H1 (cell line): ENCODE data around the gene ADRA2C. TPM values are rescaled to one million over a fixed set of nuclear protein-coding genes. Genes with fewer than 3 reads are reported as not detected.
A peak's percentile ranks its signal among the peaks of the same experiment; 100 is the strongest.

Experiments used
- CTCF ChIA-PET: fragments of 300-600 bp; sonication (Branson Sonifier 250); formaldehyde crosslinking; loops from one replicate; lab custom pipeline; 2021; ENCODE audit not compliant: partially characterized antibody; lab: Charles Lee
- POLR2A ChIA-PET: fragments of 300-600 bp; sonication (Branson Sonifier 250); formaldehyde crosslinking; loops from one replicate; lab custom pipeline; 2021; ENCODE audit warnings: inconsistent platforms; ENCODE audit not compliant: partially characterized antibody; lab: Charles Lee
- DNase-seq, 2 experiments: peaks; one replicate each; pipeline versions ENCODE4 v3.0.0 to v3.0.0-alpha.2; 2010 to 2022; ENCODE audit warnings: low spot score in 2 of 2, low read depth in 1 of 2, mixed read lengths in 1 of 2
- FAIRE-seq: peaks from 2 replicates; lab custom pipeline; 2011; peaks lifted over from hg19 to GRCh38; lab: Jason Lieb, UNC
- H2AFZ ChIP-seq: 2 replicates; pipeline ENCODE4 v1.8.1; 2012; ENCODE audit warnings: low read length, inconsistent platforms
- H2AK5ac ChIP-seq: 2 replicates; pipeline ENCODE4 v1.6.1; 2013; ENCODE audit warnings: low read depth, low read length
- H2BK120ac ChIP-seq: replicated peaks from 2 replicates; pipeline ENCODE3; 2013; ENCODE audit warnings: low read depth, low read length, inconsistent platforms
- H2BK12ac ChIP-seq: 2 replicates; pipeline ENCODE4 v1.6.1; 2013; ENCODE audit warnings: low read depth, low read length
- H2BK15ac ChIP-seq: 2 replicates; pipeline ENCODE4 v1.6.1; 2013; ENCODE audit warnings: low read length
- H2BK20ac ChIP-seq: 2 replicates; pipeline ENCODE4 v1.6.1; 2013; ENCODE audit warnings: low read length
- H2BK5ac ChIP-seq: 2 replicates; pipeline ENCODE4 v1.6.1; 2013; ENCODE audit warnings: low read depth, low read length
- H3K14ac ChIP-seq: 2 replicates; pipeline ENCODE4 v1.6.1; 2013; ENCODE audit warnings: inconsistent platforms; ENCODE audit not compliant: insufficient read length
- H3K18ac ChIP-seq: 2 replicates; pipeline ENCODE4 v1.6.1; 2013; ENCODE audit warnings: low read length; ENCODE audit errors: extremely low read depth
- H3K23ac ChIP-seq: 2 replicates; pipeline ENCODE4 v1.6.1; 2013; ENCODE audit warnings: inconsistent platforms; ENCODE audit not compliant: insufficient read length
- H3K23me2 ChIP-seq: 2 replicates; pipeline ENCODE4 v1.6.1; 2013; ENCODE audit warnings: low read depth, low read length
- H3K27ac ChIP-seq: 2 replicates; pipeline ENCODE4 v1.6.1; 2011; ENCODE audit warnings: low read depth, low read length, inconsistent platforms
- H3K27me3 ChIP-seq, 4 experiments: replicated peaks in 1 of 4; 1 replicate in 1 of 4; 2 replicates in 3 of 4; pipeline versions ENCODE4 v1.6.1 to v1.8.1; 2011 to 2013; ENCODE audit warnings: low read length in 3 of 4, mild to moderate bottlenecking in 3 of 4, inconsistent platforms in 2 of 4, mixed read lengths in 2 of 4, moderate library complexity in 1 of 4; ENCODE audit not compliant: control insufficient read depth in 3 of 4, insufficient read depth in 3 of 4; ENCODE audit errors: extremely low read depth in 1 of 4
- H3K36me3 ChIP-seq, 4 experiments: 2 replicates each; pipeline versions ENCODE4 v1.6.1 to v1.8.1; 2011 to 2013; ENCODE audit warnings: mild to moderate bottlenecking in 4 of 4, low read length in 3 of 4, moderate library complexity in 2 of 4, control low read depth in 1 of 4, inconsistent platforms in 1 of 4; ENCODE audit not compliant: insufficient read depth in 4 of 4, control insufficient read depth in 2 of 4
- H3K4ac ChIP-seq: replicated peaks from 2 replicates; pipeline ENCODE3; 2013; ENCODE audit warnings: low read length, low read depth, mixed read lengths, inconsistent platforms; ENCODE audit not compliant: insufficient read length
- H3K4me1 ChIP-seq, 4 experiments: replicated peaks in 1 of 4; 1 replicate in 1 of 4; 2 replicates in 3 of 4; pipeline versions ENCODE4 v1.6.1 to v1.8.1; 2011 to 2013; ENCODE audit warnings: low read length in 3 of 4, inconsistent platforms in 2 of 4, mixed read lengths in 1 of 4; ENCODE audit not compliant: insufficient read depth in 4 of 4, control insufficient read depth in 3 of 4
- H3K4me2 ChIP-seq, 2 experiments: 2 replicates each; pipeline versions ENCODE4 v1.6.1 to v1.8.1; 2011 to 2013; ENCODE audit warnings: low read depth in 2 of 2, low read length in 2 of 2, control low read depth in 1 of 2, inconsistent platforms in 1 of 2, mild to moderate bottlenecking in 1 of 2; ENCODE audit not compliant: insufficient read depth in 1 of 2
- H3K4me3 ChIP-seq, 4 experiments: fragments of 200-600, 300-600 bp in 1 of 4; sonication (generic), shearing (Covaris generic), sonication (Bioruptor Twin) in 1 of 4; 2 replicates each; pipeline versions ENCODE4 v1.5.1 to v1.8.1; 2011 to 2016; ENCODE audit warnings: low read length in 4 of 4, low read depth in 3 of 4, control low read depth in 2 of 4, inconsistent platforms in 2 of 4, mild to moderate bottlenecking in 2 of 4, mixed read lengths in 1 of 4, moderate library complexity in 1 of 4; ENCODE audit not compliant: insufficient read depth in 2 of 4; ENCODE audit errors: extremely low read depth in 1 of 4
- H3K56ac ChIP-seq: replicated peaks from 2 replicates; pipeline ENCODE3; 2013; ENCODE audit warnings: low read depth, mild to moderate bottlenecking, mixed read lengths, low read length, inconsistent platforms; ENCODE audit not compliant: insufficient read length
- H3K79me1 ChIP-seq: 2 replicates; pipeline ENCODE4 v1.6.1; 2013; ENCODE audit warnings: low read depth, low read length, control low read depth
- H3K79me2 ChIP-seq, 2 experiments: 2 replicates each; pipeline versions ENCODE4 v1.6.1 to v1.8.1; 2012 to 2013; ENCODE audit warnings: low read length in 2 of 2, mild to moderate bottlenecking in 2 of 2, inconsistent platforms in 1 of 2; ENCODE audit not compliant: insufficient read depth in 2 of 2, control insufficient read depth in 1 of 2
- H3K9ac ChIP-seq, 4 experiments: replicated peaks in 1 of 4; 1 replicate in 1 of 4; 2 replicates in 3 of 4; pipeline versions ENCODE4 v1.6.1 to v1.8.1; 2011 to 2013; ENCODE audit warnings: low read depth in 3 of 4, low read length in 3 of 4, control low read depth in 2 of 4, mild to moderate bottlenecking in 2 of 4, moderate library complexity in 2 of 4, inconsistent platforms in 1 of 4; ENCODE audit errors: extremely low read depth in 1 of 4
- H3K9me3 ChIP-seq, 2 experiments: 2 replicates each; pipeline versions ENCODE4 v1.6.1 to v1.8.1; 2012 to 2013; ENCODE audit warnings: mild to moderate bottlenecking in 2 of 2, moderate library complexity in 2 of 2, control low read depth in 1 of 2, inconsistent platforms in 1 of 2, low read depth in 1 of 2, low read length in 1 of 2, mixed read lengths in 1 of 2; ENCODE audit not compliant: insufficient read depth in 2 of 2
- H4K20me1 ChIP-seq, 2 experiments: replicated peaks in 1 of 2; 2 replicates each; pipeline versions ENCODE3 to v1.8.1; 2011 to 2013; ENCODE audit warnings: inconsistent platforms in 2 of 2, low read length in 2 of 2, mild to moderate bottlenecking in 1 of 2; ENCODE audit not compliant: insufficient read depth in 2 of 2, control insufficient read depth in 1 of 2
- H4K5ac ChIP-seq: 2 replicates; pipeline ENCODE4 v1.6.1; 2013; ENCODE audit warnings: low read length, low read depth, mixed read lengths, inconsistent platforms; ENCODE audit not compliant: insufficient read length
- H4K8ac ChIP-seq: 2 replicates; pipeline ENCODE4 v1.8.0; 2013; ENCODE audit warnings: mild to moderate bottlenecking, moderate library complexity, low read length, inconsistent platforms; ENCODE audit not compliant: insufficient read depth; ENCODE audit errors: extremely low read depth
- H4K91ac ChIP-seq: replicated peaks from 2 replicates; pipeline ENCODE3; 2013; ENCODE audit warnings: low read length, mixed read lengths, inconsistent platforms; ENCODE audit not compliant: insufficient read length
- BCL11A ChIP-seq, 2 experiments: IDR thresholded peaks; one replicate each; pipeline ENCODE4 v1.6.1; 2011; ENCODE audit warnings: low read depth in 2 of 2, low read length in 2 of 2, mild to moderate bottlenecking in 2 of 2
- CEBPB ChIP-seq: IDR thresholded peaks from 2 replicates; pipeline ENCODE4 v1.6.1; 2012; ENCODE audit warnings: low read depth, low read length
- CREB1 ChIP-seq: IDR thresholded peaks from 2 replicates; pipeline ENCODE4 v1.6.1; 2012; ENCODE audit warnings: inconsistent platforms
- CTBP2 ChIP-seq: IDR thresholded peaks from 2 replicates; pipeline ENCODE4 v1.7.0; 2011; ENCODE audit warnings: borderline replicate concordance, mild to moderate bottlenecking, moderate library complexity, mixed read lengths, low read length; ENCODE audit not compliant: insufficient read depth, insufficient read length
- GTF2F1 ChIP-seq: IDR thresholded peaks from 2 replicates; pipeline ENCODE4 v1.6.1; 2012; ENCODE audit warnings: low read depth, low read length, improper control_type of control experiment, borderline replicate concordance
- HDAC6 ChIP-seq: IDR thresholded peaks from one replicate; pipeline ENCODE4 v1.7.1; 2012; ENCODE audit warnings: low read depth, mild to moderate bottlenecking, inconsistent platforms, low read length, moderate library complexity
- JUN ChIP-seq: IDR thresholded peaks from 2 replicates; pipeline ENCODE4 v1.6.1; 2011; ENCODE audit warnings: low read depth, mild to moderate bottlenecking, improper control_type of control experiment, low read length
- KDM1A ChIP-seq: fragments of 200-600, 300-600 bp; sonication (generic); IDR thresholded peaks from 2 replicates; pipeline ENCODE4 v1.7.1; 2016; ENCODE audit warnings: mild to moderate bottlenecking, low read length, borderline replicate concordance
- KDM4A ChIP-seq: IDR thresholded peaks from one replicate; pipeline ENCODE4 v1.7.1; 2012; ENCODE audit warnings: low read depth, mild to moderate bottlenecking, moderate library complexity, low read length, inconsistent platforms; ENCODE audit not compliant: severe bottlenecking
- NANOG ChIP-seq: IDR thresholded peaks from 2 replicates; pipeline ENCODE4 v1.6.1; 2011; ENCODE audit warnings: low read length, low read depth, mild to moderate bottlenecking, inconsistent platforms; ENCODE audit not compliant: insufficient read depth, poor library complexity, severe bottlenecking
- POU5F1 ChIP-seq: IDR thresholded peaks from 2 replicates; pipeline ENCODE4 v1.6.1; 2011; ENCODE audit warnings: low read depth, mild to moderate bottlenecking, low read length, moderate library complexity
- TAF7 ChIP-seq: optimal IDR thresholded peaks from 2 replicates; pipeline ENCODE3; 2011; ENCODE audit warnings: low read depth, mild to moderate bottlenecking, inconsistent platforms, low read length, moderate library complexity, borderline replicate concordance
- WGBS, 2 experiments: shearing (Covaris generic) in 1 of 2; methylation state at CpG; one replicate each; pipeline versions ENCODE4 v1.1.6 to v1.1.7; 2013 to 2015; ENCODE audit warnings: low lambda C conversion rate in 2 of 2, mixed read lengths in 2 of 2, inconsistent platforms in 1 of 2, low coverage in 1 of 2, missing lambda C conversion rate in 1 of 2; ENCODE audit not compliant: insufficient replicate concordance in 2 of 2, insufficient coverage in 1 of 2, insufficient read length in 1 of 2; ENCODE audit errors: extremely low coverage in 1 of 2, missing lambda C conversion rate in 1 of 2; 5-methylcytosine and 5-hydroxymethylcytosine counted together
- polyA plus RNA-seq, 7 experiments: library from polyadenylated mRNA; depleted of rRNA in 3 of 7; stranded (reverse) in 5 of 7; unstranded in 2 of 7; fragments of >200 nt in 5 of 7; fragments of 200-250 nt in 2 of 7; gene quantifications; 1 replicate in 5 of 7; 2 replicates in 1 of 7; 4 replicates in 1 of 7; pipeline versions ENCODE4 v1.2.1 to v1.2.3, GENCODE V29; 2011 to 2013; ENCODE audit warnings: missing spikeins in 2 of 7, mixed read lengths in 2 of 7
- total RNA-seq: library from RNA; stranded (reverse); fragmentation: NEBNext Ultra II Directional; extraction: Animal tissue kit (Norgen Biotek cat#: 25700); gene quantifications from 2 replicates; pipeline ENCODE4 v1.2.1, GENCODE V29; 2021
- TF ChIP-seq, protein P1 (sequence below): IDR thresholded peaks from 2 replicates; pipeline ENCODE4 v1.6.1; 2011; ENCODE audit warnings: low read depth, mild to moderate bottlenecking, low read length; ENCODE audit not compliant: insufficient read depth

ADRA2C gene
- total and polyA plus RNA-seq, 2 of the 8 experiments (the other 6 are each of a cell fraction or from before 2014, with no cell fraction given): 14.6 to 14.8 TPM

DNA sequence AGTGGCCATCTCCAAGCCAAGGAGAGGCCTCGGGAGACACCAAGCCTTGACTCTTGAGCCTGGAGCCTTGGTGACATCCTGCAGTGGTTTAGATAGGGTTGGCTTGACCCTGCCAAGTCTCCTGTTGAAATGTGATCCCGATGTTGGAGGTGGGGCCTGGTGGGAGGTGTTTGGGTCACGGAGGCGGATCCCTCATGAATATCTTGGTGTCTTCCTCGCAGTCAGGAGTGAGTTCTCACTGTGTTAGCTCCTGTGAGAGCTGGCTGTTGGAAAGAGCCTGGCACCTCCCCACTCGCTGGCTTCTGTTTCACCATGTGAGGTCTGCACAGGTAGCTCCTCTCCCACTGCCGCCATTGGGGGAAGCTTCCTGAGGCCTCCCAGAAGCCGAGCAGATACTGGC is 38.8 kb downstream of the ADRA2C start:
- Histone ChIP-seq H2AFZ (no peak overlapping the region), H4K91ac (peak overlapping the region; percentile 73), H3K23me2 (0 out of 2 replicates have a peak, but pooled peaks cover 1% of the 10 kb centered on the region), H3K27me3 (peaks cover 0 to 3% (median 1%) of the 10 kb centered on the region in 4 experiments; a peak in 1 of 7 replicates), H2BK12ac (no peak overlapping the region), H3K23ac (no peak overlapping the region), H3K14ac (no peak overlapping the region), H3K4me1 (peaks cover 4 to 18% (median 9%) of the 10 kb centered on the region in 4 experiments), H3K9ac (no peak overlapping the region), H3K79me1 (no peaks in the 10 kb centered on the region), H3K4ac (no peak overlapping the region), H2BK120ac (no peak overlapping the region), H3K27ac (no peak overlapping the region), H3K36me3 (no peaks in the 10 kb centered on the region; a peak in 1 of 8 replicates), H2AK5ac (no peak overlapping the region; the same call in 1 of the 2 replicates), H4K5ac (no peak overlapping the region), H3K18ac (no peak overlapping the region), H3K4me3 (no peak overlapping the region), H2BK20ac (no peak overlapping the region), H3K9me3 (no peaks in the 10 kb centered on the region; a peak in 1 of 4 replicates), H3K79me2 (no peaks in the 10 kb centered on the region), H4K8ac (no peak overlapping the region), H2BK15ac (0 out of 2 replicates have a peak overlapping the region, but pooled peaks have one; percentile 61), H2BK5ac (no peak overlapping the region), H4K20me1 (no peaks in the 10 kb centered on the region), H3K56ac (no peak overlapping the region), H3K4me2 (no peak overlapping the region)
- ChIA-PET POLR2A (interaction anchor here (0.9 kb wide), 1 partner anchor 8 kb away, joined by 3 read pairs; no protein-coding TSS in a partner anchor), CTCF (interaction anchor here (0.7 to 1.1 kb wide), 2 partner anchors 15 to 121 kb away, joined by 3 read pairs; no protein-coding TSS in a partner anchor)
- DNase-seq (no peak), FAIRE-seq (no peak)
- WGBS, 2 experiments: 85% methylated on average over 8 of the region's 8 CpGs; no CpG with 5 or more reads in 1 of the 2 experiments
- TF ChIP-seq KDM4A (no peak), NANOG (no peak), TAF7 (no peak), HDAC6 (no peak), JUN (no peak), BCL11A (IDR thresholded peaks at IDR 0.05; ENCODE audit: low read depth in 2 of 2, low read length in 2 of 2) (no peak), POU5F1 (no peak), KDM1A (no peak), CREB1 (no peak), CTBP2 (no peak), CEBPB (no peak), GTF2F1 (no peak)
- TF ChIP-seq, protein P1, sequence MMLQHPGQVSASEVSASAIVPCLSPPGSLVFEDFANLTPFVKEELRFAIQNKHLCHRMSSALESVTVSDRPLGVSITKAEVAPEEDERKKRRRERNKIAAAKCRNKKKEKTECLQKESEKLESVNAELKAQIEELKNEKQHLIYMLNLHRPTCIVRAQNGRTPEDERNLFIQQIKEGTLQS: no peak
